Stimulated activated CD4-positive, alpha-beta T cell treated with anti-CD3 and anti-CD28 coated beads, TNF-alpha, amount 100 ng/mL, for 1 hour (primary cell): ENCODE results near the gene STAT4.

Experiments
- DNase-seq, 3 donors: peaks; one replicate each; pipeline ENCODE4 v3.0.0-alpha.2; 2020; ENCODE audit warnings: low read depth in 3 of 3, low spot score in 1 of 3

Gene STAT4

DNA sequence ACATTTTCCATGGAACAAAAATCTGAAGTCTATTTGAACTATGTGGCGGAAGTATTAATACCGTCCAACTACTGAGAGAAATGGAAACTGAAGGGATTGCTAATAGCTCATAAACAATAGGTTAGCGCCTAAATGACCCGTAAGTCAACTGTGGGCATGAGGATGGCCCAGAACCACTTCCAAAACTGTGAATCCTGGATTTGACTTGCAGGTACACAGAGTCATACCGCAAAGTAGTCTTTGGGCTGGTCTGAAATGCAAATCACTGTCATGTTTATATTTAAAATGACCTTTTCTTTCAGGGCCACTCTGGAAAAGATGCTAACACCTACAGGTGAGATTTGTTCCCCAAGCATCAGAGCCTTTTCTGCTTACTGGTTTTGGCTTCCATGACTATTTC is 50.6 kb downstream of the STAT4 start:
- no peak for DNase-seq

GRCh38 chr2:191087311-191087710 is 63.5 kb downstream of the STAT4 start:
- DNase-seq, result no peak

- no peak for DNase-seq
Measured at GRCh38 chr2:191086706-191087105, 64.1 kb downstream of the STAT4 start.

DNA sequence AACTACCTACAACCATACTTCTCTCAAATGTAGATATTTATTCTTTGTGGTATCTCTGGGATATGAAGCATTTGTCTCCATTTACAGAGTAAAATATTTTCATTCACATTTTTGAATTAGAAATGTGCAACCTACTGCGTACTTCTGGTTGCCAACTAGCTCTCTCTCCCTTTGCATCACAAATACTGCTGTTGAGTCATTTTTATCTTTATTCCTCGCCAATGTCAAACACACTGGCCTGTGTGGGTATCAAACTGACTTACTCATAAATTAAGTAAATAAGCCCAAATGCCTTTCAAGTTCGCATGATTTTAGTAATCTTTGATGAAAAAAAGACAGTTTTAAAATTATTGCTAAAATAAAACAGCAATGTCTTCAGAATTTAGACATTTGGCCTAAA is 67.3 kb downstream of the STAT4 start:
- no peak for DNase-seq

DNA sequence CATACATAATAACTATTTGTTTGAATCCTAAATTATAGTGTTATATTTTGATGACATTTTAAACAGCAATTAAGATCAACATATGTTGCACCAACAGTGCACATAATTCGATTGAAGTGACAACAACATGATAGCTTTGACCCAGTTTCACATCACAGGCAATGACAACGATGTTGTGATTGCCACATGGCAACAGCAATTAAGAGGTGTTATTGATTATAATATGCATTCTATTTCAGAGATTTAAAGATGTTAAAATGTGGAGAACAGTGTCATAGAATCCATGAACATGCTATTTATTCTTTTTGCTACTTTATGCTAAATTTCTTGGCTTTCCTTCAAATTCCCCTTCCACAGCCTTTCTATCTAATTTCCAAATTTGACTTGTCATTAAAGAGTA is 68.5 kb downstream of the STAT4 start:
- DNase-seq, result no peak

DNA sequence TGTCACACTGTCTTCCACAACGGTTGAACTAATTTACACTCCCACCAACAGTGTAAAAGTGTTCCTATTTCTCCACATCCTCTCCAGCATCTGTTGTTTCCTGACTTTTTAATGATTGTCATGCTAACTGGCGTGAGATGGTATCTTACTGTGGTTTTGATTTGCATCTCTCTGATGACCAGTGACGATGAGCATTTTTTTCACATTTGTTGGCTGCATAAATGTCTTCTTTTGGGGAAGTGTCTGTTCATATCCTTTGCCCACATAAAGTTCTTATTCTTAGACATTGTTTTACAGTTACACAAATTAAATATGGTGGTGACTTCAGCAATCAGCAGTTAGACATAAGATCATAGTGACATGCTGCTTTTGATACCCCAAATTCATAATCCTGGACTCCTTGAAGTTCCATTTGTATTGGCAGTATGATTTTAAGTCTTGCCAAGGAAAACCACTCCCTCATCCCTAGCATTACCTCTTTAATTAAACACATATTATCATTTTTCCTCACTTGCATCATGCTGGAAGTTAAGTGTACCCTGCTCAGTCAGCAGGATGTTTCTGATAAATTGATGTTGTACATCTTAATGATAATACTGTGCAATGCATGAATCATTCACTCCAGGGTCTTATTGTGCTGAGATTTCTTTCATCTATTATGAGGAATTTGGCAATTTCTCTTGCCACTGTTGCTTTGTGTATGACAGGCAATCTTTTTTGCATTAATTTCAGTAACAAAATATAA is 69.2 kb downstream of the STAT4 start:
- no peak for DNase-seq

DNA sequence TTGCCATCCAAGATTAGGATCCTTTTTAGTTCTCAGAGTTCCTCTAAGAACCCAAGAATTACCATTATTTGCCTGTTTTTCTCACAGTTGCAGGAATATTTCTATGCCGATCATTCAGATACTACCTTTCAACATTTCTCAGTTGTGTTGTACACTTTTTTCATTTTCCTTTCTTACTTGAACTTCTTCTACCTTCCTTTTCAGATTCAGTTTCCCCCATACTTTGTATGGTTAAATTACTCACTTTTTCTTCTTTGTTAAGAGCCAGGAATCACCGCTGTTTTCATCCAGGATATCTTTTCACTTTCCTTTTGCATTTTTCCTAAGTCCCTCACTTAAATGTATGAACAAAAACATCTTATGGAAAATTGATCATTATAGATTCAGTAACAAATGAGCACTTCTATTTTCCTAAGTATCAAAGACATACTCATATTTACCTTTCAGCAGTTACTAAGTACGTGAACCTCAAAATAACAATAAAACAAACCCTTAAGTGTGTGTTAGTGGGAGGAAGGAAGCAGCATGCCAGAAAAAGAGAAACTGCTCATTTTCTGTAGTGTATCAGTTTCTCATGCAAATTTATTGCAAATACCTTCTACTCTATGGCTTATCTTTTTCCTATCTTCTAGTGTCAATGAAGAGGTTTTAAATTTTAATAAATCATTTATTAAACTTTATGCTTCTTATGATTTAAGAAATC is 72.5 kb downstream of the STAT4 start:
- no peak for DNase-seq

- DNase-seq, result no peak
Measured at GRCh38 chr2:191070276-191070675, 80.5 kb downstream of the STAT4 start.

DNA sequence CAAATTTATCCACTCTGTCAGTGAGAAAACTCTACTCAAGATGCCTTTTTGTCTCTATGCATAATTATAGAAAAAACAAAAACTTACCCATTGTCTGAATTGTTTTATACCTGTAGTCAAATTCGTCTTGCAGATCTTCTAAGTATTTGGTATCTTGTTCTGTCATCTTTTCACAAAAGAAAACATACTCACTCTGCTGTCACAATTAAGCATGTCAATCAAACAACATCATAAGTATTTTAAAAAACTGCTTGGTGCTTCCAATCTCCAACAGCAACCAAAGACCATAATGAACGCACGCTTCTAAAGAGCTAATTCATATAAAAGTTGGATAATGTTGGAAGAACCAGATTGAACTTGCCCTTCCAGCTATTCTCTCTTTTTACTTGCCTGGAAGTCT is 81.2 kb downstream of the STAT4 start:
- no peak for DNase-seq

DNA sequence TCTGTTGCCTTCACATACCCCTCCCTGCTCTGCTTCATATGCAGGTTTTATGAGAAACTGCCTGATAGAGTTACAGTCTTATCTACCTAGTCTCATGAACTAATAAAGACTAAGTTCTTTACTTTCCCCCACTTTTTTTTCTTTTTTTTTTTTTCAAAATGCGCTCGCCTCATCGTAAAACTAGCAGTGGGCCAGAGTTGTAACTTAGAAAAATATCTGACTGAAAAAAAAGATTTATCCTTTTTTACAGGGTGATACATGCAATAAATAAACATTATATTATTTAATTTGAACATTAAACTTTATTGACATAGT is 83.9 kb downstream of the STAT4 start:
- DNase-seq, result no peak

GRCh38 chr2:191066197-191066918 is 84.4 kb downstream of the STAT4 start:
- DNase-seq, result no peak

GRCh38 chr2:191065785-191066184 is 85.0 kb downstream of the STAT4 start:
- no peak for DNase-seq

DNA sequence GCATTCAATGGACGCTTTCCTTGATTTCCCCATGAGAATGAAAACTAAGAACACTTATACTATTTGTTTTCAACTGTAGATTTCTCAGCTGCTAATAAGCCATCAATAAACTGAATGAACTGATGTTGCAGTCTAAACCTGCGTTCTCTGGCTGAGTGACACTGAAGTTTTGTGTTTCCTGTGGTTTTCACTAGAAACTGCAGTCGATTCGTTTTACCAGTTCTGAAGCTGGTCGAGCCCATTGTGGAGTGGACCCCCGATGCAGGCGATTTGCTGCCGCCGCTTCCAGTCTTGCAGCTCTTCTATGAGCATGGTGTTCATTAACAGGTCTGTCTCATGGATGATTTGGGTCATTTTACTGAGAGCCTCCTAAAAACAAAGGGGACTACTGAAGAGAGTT is 86.2 kb downstream of the STAT4 start:
- DNase-seq, result no peak

GRCh38 chr2:191063584-191063983 is 87.2 kb downstream of the STAT4 start:
- DNase-seq, result no peak

DNA sequence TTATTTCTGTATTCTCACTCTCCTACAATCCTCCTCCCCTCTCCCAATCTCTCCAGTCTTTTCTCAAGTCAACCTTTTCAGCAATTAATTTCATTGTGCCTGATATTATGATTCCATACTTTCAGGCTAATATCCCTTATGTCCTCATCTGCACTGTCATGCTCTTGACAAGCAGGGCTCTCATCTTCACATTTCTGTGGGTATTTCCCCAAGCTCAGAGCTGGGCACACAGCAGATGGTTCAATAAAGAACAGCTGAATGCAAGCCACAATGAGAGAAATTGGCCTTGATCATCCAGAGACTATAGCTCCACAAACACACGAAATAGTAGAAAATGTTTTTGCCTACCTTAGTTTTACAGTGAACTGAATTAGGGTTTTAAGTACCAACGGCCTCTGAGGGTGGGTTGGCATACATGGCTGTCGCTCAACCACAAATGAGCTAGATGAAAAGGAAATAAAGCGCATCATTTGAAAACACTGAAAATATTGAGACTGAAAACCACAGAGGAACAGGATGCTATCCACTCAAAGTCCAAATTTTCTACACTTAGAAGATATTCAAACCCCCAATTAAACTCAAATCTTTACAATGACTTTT is 89.3 kb downstream of the STAT4 start:
- DNase-seq, result no peak

GRCh38 chr2:191059308-191059707 is 91.5 kb downstream of the STAT4 start:
- DNase-seq, result no peak

DNA sequence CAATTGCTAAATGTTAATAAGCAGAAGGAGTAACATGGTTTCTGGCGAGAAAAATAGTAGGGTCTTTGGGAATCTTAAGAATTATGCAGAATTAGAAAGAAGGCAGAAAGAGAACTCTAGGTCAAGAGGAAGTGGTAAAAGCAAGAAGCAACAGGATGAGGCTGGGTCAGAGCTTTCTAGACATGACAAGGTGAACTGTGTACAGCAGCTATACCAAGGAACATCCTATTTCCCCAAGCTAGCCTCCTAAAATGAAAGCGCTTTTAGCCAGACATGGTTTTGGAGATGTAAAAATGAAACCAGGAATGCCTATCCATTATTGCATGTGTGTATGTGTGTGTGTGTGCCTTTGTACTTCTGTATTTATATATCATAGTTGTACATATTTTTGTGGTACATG is 94.6 kb downstream of the STAT4 start:
- no peak for DNase-seq

DNA sequence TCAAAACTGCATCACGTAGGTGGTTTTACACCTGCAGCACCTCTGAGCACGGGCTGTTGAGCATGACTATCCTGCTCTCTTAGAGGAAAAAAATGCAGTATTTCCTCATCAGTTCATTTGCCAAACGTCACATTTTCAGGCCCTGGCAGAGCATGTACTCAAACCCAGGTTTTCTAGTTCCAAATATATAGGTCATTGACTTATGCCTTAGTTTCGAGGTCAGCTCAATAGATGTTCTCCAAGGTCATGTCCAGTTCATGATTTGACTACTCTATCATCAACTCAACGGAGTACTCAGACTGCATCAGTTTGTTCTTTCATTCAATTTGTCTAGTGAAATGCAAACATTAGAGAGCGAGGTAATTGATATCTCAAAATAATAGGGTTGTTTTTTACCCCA is 97.5 kb downstream of the STAT4 start:
- no peak for DNase-seq

GRCh38 chr2:191051825-191052778 is 98.7 kb downstream of the STAT4 start:
- DNase-seq, result no peak

- DNase-seq, result no peak
Measured at GRCh38 chr2:191051177-191051576, 99.6 kb downstream of the STAT4 start.

GRCh38 chr2:191050640-191050987 is 100.2 kb downstream of the STAT4 start:
- no peak for DNase-seq
